Ectodermal cell (in vitro differentiated cells): ENCODE data around the gene DYNLRB1.
"Not testable (repeated sequence)": the region's sequence is repeated elsewhere in the genome, so short reads cannot be mapped to it uniquely, and the experiment has no call there.

ENCODE experiments used
- H3K27ac ChIP-seq: 2 replicates; pipeline ENCODE4 v1.7.0; 2013; ENCODE audit warnings: mild to moderate bottlenecking, low read depth, low read length; ENCODE audit not compliant: insufficient read depth, poor library complexity, severe bottlenecking
- H3K27me3 ChIP-seq: 2 replicates; pipeline ENCODE4 v1.7.0; 2013; ENCODE audit warnings: mild to moderate bottlenecking, low read length; ENCODE audit not compliant: insufficient read depth, control insufficient read depth, poor library complexity, severe bottlenecking
- H3K36me3 ChIP-seq: one replicate; pipeline ENCODE4 v1.7.0; 2013; ENCODE audit warnings: low read length; ENCODE audit not compliant: control insufficient read depth, insufficient read depth
- H3K4me1 ChIP-seq: one replicate; pipeline ENCODE4 v1.7.0; 2013; ENCODE audit warnings: low read length; ENCODE audit not compliant: control insufficient read depth, insufficient read depth
- H3K4me3 ChIP-seq: 2 replicates; pipeline ENCODE4 v1.7.0; 2013; ENCODE audit warnings: low read depth, low read length, control low read depth; ENCODE audit not compliant: insufficient read depth
- H3K9me3 ChIP-seq: 2 replicates; pipeline ENCODE4 v1.7.0; 2013; ENCODE audit warnings: mild to moderate bottlenecking, low read length, moderate library complexity; ENCODE audit not compliant: control insufficient read depth
- WGBS, 2 experiments: methylation state at CpG; one replicate each; pipeline ENCODE4 v1.1.7; 2013; ENCODE audit warnings: missing lambda C conversion rate in 2 of 2; 5-methylcytosine and 5-hydroxymethylcytosine counted together

The DYNLRB1 gene

DNA sequence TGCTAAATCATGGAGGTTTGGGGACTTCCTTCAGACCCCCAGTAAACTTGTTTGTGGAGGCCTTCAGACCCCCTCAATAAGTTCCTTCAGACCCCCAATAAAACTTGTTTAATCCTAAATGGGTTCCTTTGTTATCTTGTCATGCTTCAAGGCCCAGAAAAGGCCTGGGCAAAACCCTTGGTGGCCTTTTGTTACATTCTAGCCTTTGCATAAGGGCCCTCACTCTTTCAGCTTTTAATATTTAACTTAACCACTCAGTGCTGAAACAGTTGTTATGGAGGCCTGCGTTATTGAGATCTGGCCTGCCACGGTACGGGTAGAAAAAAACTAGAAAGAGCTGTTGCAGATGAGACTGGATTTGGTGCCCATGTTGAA, 4.3 kb upstream of the DYNLRB1 start:
- 81 to 97% methylated on average over 3 of the region's 3 CpGs for WGBS, 2 experiments
- no peak overlapping the region for H3K27ac ChIP-seq
- H3K4me3 ChIP-seq = no peak overlapping the region
- no peaks in the 10 kb centered on the region for H3K36me3 ChIP-seq
- H3K4me1 ChIP-seq = peaks cover 4% of the 10 kb centered on the region
- H3K9me3 ChIP-seq = no peaks in the 10 kb centered on the region
- H3K27me3 ChIP-seq = no peaks in the 10 kb centered on the region

DNA sequence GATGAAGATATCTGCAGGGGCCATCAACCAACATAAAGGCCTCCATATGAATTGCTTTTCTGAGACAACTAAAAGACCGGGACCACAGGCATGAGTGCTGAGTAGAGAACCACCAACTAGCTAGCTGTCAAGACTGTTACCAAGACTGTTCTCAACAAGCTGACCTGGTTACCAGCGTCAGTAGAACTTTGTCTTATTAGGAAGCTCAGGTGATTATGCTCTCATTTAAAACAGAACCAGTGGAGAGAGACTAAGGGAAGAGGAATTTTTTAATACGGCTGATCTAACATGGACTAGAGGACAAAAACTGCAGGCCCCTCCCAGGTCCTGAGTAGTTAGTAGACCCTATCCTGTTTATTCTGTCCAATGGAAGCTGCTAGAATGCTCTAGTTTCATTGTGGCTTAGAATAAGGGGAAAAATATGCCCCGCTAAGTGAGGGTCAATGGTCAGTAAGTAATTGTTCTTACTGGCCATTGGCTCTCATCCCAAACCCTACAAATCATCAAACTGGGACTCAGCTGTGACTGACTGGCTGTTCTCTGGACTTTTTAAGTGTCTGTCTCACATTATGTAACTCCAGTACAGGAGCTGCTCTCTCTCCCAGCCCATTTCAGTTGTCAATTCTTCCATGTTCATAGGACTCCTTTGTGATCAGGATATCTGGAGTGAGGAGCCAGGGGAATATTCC, 3.8 kb upstream of the DYNLRB1 start:
- no peak overlapping the region for H3K27ac ChIP-seq
- no peak overlapping the region for H3K4me3 ChIP-seq
- 94% methylated on average over 4 of the region's 4 CpGs for WGBS, 2 experiments
- no peaks in the 10 kb centered on the region for H3K9me3 ChIP-seq
- H3K36me3 ChIP-seq = no peaks in the 10 kb centered on the region
- no peaks in the 10 kb centered on the region for H3K27me3 ChIP-seq
- H3K4me1 ChIP-seq = peaks cover 8% of the 10 kb centered on the region

DNA sequence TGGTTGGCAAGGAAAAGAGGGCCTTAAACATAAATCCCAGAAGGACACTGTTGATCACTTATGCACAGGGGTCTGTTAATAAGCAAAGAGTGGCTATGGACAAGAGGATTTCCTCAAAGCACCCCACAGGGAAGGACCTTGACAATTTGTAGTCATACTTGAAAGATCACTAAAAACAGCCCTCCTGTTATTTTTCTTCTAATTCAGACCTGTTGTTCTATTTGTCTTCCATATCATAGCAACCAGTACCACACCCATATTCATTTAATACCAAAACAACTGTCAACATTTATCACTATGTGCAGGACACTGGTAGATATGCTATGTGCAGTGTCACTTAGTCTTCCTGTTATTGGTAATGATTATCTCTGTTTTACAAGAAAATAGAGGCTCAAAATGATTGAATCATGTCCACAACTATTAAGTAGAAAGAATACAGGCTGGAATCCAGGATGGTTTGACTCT, 3.2 kb upstream of the DYNLRB1 start:
- no peak overlapping the region for H3K27ac ChIP-seq

DNA sequence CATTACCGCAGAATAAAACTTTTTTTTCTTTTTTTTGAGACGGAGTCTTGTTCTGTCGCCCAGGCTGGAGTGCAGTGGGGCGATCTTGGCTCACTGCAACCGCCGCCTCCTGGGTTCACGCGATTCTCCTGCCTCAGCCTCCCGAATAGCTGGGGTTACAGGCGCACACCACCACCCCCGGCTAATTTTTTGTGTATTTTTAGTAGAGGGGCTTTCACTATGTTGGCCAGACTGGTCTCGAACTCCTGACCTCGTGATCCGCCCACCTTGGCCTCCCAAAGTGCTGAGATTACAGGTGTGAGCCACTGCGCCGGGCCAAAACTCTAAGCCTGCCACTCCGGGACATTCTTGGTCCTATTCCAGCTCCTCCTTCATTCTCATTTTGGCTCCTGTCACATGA, 2.2 kb upstream of the DYNLRB1 start:
- 93 to 94% methylated on average over 17 of the region's 17 CpGs for WGBS, 2 experiments
- H3K4me3 ChIP-seq, H3K27ac ChIP-seq, H3K27me3 ChIP-seq, H3K9me3 ChIP-seq, H3K4me1 ChIP-seq, H3K36me3 ChIP-seq: not testable (repeated sequence)

More for the DNA sequence above, 3.2 kb upstream of the DYNLRB1 start:
- Histone ChIP-seq H3K4me1 (peaks cover 8% of the 10 kb centered on the region), H3K27me3 (no peaks in the 10 kb centered on the region), H3K36me3 (no peaks in the 10 kb centered on the region), H3K4me3 (no peak overlapping the region), H3K9me3 (no peaks in the 10 kb centered on the region)

DNA sequence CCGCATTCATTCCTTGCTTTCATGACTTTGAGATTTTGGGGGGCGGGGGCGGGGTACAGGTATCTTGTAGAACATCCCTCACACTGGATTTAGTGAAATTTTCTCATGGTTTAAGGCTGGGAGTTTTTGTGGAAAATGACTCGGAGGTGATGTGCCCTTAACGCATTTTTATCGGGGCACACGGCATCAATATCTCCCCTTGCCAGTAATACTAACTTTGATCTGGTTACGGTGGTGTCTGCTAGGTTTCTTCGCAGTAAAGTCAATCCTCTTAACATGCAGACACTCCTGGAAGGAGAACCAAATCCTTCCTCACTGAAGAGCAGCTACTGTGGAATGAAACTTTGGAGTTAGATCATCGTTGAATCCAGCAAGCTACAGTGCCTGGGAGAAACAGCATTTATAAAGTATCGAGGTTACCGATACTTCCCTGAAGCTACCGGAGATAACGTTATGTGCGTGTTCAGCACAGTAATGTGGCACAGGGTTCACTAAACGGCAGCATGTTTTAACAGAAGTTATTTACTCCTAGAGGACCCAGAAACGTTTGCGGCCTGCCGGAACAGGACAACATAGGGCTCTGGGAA, 1.2 kb upstream of the DYNLRB1 start:
- H3K36me3 ChIP-seq = no peaks in the 10 kb centered on the region
- WGBS, 2 experiments = 47 to 53% methylated on average over 19 of the region's 19 CpGs

DNA sequence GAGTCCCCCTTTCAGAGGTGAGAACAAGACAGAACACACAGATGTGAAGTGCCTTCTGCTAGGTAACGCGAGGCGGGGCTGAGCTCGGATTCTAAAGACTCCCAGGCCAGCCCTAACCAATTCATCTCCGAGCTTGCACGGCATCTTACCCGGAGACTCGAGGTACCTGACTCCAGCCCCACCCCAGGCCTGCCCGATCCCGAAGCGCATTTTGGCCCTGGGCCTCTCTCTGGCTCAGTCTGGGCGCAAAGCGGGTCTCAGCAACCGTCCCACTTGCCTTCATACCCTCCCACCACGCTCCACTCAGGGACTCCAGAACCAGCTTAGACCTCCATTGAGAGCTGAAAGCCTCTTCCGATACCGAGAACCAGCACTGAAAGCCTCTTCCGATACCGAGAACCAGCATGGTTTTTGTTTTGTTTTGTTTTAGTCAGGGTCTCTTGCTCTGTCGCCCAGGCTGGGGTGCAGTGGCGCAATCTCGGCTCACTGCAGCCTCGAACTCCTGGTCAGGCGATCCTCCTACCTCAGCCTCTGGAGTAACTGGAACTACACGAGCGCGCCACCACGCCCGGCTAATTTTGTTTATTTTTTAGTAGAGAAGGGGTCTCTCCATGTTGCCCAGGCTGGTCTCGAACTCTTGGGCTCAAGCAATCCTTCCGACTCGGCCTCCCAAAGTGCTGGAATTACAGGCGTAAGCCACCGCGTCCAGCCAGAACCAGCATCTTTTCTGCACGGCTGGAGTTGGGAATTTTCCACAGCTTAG, 557 bp upstream of the DYNLRB1 start:
- H3K4me1 ChIP-seq = peaks cover 8% of the 10 kb centered on the region
- 7% methylated on average over 36 of the region's 36 CpGs for WGBS, 2 experiments
- H3K27ac ChIP-seq = peak overlapping the region; percentile 76
- no peaks in the 10 kb centered on the region for H3K9me3 ChIP-seq
- no peaks in the 10 kb centered on the region for H3K36me3 ChIP-seq
- H3K27me3 ChIP-seq = no peaks in the 10 kb centered on the region
- H3K4me3 ChIP-seq = peak overlapping the region; percentile 54

More for the DNA sequence above, 1.2 kb upstream of the DYNLRB1 start:
- Histone ChIP-seq H3K4me3 (peak overlapping the region; percentile 54), H3K27ac (peak overlapping the region; percentile 76), H3K9me3 (no peaks in the 10 kb centered on the region), H3K27me3 (no peaks in the 10 kb centered on the region), H3K4me1 (peaks cover 8% of the 10 kb centered on the region)

DNA sequence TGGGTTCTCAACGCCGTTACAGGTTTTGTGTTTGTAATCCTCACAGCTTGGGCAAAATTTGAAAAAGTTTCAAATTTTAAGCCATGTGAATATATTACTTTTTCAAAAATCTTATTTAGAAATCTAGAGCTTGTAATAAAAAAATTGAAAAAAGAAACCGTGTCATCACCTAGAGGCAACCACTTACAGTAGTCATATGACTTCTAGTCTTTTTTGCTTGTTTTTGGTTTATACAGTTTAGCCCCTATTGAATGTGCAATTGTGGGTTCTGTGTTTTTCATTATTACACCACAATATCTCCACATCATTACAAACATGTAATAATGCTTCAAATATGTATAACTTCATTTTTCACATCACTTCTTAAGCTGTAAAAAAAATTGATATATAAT, 888 bp downstream of the DYNLRB1 start:
- 5 to 20% methylated on average over 2 to 3 of the region's 3 CpGs for WGBS, 2 experiments
- no peaks in the 10 kb centered on the region for H3K36me3 ChIP-seq
- peaks cover 4% of the 10 kb centered on the region for H3K4me1 ChIP-seq
- H3K27me3 ChIP-seq = no peaks in the 10 kb centered on the region
- H3K9me3 ChIP-seq = no peaks in the 10 kb centered on the region
- peak overlapping the region; percentile 54 for H3K4me3 ChIP-seq
- H3K27ac ChIP-seq = no peak overlapping the region

DNA sequence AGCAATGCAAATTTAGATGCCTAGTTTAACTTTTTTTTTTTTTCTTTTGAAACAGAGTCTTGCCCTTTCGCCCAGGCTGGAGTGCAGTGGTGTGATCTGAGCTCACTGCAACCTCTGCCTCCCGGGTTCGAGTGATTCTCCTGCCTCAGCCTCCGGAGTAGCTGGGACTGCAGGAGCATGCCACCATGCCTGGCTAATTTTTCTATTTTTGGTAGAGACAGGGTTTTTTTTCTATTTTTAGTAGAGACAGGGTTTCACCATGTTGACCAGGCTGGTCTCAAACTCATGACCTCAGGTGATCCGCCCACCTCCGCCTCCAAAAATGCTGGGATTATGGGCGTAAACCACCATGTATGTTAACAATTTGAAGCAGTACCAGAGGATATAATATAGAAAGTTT, 2.6 kb downstream of the DYNLRB1 start:
- not testable (repeated sequence) for H3K27me3 ChIP-seq, H3K27ac ChIP-seq, H3K4me1 ChIP-seq, H3K9me3 ChIP-seq, H3K36me3 ChIP-seq, H3K4me3 ChIP-seq
- 95 to 97% methylated on average over 7 of the region's 7 CpGs for WGBS, 2 experiments

DNA sequence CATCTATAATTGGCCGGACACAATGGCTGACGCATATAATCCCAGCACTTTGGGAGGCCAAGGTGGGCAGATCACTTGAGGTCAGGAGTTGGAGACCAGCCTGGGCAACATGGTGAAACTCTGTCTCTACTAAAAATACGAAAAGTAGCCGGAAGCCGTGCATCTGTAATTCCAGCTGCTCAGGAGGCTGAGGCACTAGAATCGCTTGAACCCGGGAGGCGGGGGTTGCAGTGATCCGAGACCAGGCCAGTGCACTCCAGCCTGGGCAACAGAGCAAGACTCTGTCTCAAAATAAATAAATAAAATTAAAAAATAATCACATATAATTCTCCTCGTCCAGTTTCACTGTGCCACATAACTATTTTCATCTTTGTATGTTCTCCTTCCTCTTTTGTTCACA, 3.6 kb downstream of the DYNLRB1 start:
- WGBS, 2 experiments = 92 to 96% methylated on average over 10 of the region's 10 CpGs
- not testable (repeated sequence) for H3K36me3 ChIP-seq, H3K4me3 ChIP-seq, H3K27me3 ChIP-seq, H3K27ac ChIP-seq, H3K4me1 ChIP-seq, H3K9me3 ChIP-seq
